Epithelial cell of proximal tubule (primary cell): ENCODE results near the gene VGLL4. TPM values are rescaled to one million over a fixed set of nuclear protein-coding genes. Genes with fewer than 3 reads are reported as not detected.
A peak's percentile ranks its signal among the peaks of the same experiment; 100 is the strongest.

Experiments
- DNase-seq: peaks from one replicate; pipeline ENCODE4 v3.0.0-alpha.2; 2011; ENCODE audit warnings: low read depth
- H3K4me3 ChIP-seq: 2 replicates; pipeline ENCODE4 v1.5.1; 2011; ENCODE audit warnings: low read depth, mild to moderate bottlenecking, low read length
- total RNA-seq: library from RNA; depleted of rRNA; stranded (reverse); fragments of >200 nt; gene quantifications from 2 replicates; pipeline ENCODE4 v1.2.3, GENCODE V29; 2015
- TF ChIP-seq, protein P1 (sequence below): conservative IDR thresholded peaks from 2 replicates; pipeline ENCODE4 v1.5.1; 2012; ENCODE audit warnings: low read depth, mild to moderate bottlenecking, low read length

The VGLL4 gene
- total RNA-seq, 1 donor from 2014 or later: 52.4 TPM

- no peak for DNase-seq
- H3K4me3 ChIP-seq: no peak overlapping the region
- TF ChIP-seq, protein P1, sequence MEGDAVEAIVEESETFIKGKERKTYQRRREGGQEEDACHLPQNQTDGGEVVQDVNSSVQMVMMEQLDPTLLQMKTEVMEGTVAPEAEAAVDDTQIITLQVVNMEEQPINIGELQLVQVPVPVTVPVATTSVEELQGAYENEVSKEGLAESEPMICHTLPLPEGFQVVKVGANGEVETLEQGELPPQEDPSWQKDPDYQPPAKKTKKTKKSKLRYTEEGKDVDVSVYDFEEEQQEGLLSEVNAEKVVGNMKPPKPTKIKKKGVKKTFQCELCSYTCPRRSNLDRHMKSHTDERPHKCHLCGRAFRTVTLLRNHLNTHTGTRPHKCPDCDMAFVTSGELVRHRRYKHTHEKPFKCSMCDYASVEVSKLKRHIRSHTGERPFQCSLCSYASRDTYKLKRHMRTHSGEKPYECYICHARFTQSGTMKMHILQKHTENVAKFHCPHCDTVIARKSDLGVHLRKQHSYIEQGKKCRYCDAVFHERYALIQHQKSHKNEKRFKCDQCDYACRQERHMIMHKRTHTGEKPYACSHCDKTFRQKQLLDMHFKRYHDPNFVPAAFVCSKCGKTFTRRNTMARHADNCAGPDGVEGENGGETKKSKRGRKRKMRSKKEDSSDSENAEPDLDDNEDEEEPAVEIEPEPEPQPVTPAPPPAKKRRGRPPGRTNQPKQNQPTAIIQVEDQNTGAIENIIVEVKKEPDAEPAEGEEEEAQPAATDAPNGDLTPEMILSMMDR: no peak
Observed at GRCh38 chr3:11679964-11680363, 36.2 kb upstream of the VGLL4 start.

DNA sequence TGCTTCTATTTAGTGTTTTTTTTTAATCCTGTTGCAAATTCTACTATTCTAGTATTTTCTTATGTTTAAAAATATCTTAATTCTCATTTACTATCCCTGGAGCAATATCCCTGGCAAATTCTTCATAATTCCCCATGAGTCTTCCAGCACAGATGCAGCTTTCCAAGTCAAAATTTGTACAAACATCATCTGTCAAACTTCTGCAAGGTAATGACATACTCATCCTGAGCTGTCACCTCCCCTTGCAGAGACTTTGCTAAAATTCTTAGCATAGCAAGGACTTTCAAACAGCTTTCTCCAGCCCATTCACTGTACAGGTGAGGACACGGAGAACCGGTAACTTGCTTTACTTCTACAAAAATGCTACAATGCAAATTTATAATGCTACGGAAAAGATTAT, 28.6 kb upstream of the VGLL4 start:
- DNase-seq: no peak
- TF ChIP-seq, protein P1: no peak
- H3K4me3 ChIP-seq: no peak overlapping the region

DNA sequence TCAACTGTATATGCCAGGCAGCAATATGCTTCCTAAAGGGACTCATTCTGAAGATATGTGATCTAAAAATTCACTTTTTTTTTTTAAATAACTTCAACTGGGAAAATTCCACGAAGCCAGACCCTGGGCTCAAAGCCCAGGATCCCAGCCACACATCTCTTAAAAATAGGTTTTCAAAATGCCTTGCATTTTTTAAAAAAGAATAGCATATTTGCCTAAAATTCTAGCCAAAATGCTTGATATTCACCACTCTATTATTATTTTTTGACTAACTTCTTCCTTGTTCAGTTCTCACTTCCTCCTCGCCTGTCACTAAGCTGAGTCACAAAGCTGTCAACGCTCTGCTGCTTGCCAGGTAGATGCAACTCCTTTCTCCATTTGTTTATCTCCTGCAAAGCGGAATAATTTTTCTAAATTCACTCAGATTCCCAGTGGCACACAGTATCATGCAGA, 28.0 kb upstream of the VGLL4 start:
- TF ChIP-seq, protein P1: no peak
- no peak overlapping the region for H3K4me3 ChIP-seq
- no peak for DNase-seq

GRCh38 chr3:11668243-11669235, 24.8 kb upstream of the VGLL4 start:
- no peak for DNase-seq
- TF ChIP-seq, protein P1: no peak
- H3K4me3 ChIP-seq: no peak overlapping the region

DNA sequence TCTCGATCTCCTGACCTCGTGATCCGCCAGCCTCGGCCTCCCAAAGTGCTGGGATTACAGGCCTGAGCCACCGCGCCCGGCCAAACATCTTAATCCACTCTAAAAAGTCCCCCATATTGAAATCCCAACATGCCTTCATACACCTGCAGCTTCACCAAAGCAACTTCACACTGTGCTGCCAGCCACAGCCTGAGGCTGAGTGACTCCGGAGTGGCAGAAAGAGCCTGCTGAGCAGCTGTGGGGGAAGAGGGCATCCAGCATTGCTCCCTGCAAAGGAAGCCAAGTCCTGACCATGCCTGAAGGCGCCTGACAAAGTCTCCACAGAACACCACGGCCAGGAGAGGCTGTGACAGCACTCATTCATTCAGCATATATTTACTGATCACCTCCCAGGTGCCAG, 21.6 kb upstream of the VGLL4 start:
- TF ChIP-seq, protein P1: no peak
- no peak overlapping the region for H3K4me3 ChIP-seq
- no peak for DNase-seq

DNA sequence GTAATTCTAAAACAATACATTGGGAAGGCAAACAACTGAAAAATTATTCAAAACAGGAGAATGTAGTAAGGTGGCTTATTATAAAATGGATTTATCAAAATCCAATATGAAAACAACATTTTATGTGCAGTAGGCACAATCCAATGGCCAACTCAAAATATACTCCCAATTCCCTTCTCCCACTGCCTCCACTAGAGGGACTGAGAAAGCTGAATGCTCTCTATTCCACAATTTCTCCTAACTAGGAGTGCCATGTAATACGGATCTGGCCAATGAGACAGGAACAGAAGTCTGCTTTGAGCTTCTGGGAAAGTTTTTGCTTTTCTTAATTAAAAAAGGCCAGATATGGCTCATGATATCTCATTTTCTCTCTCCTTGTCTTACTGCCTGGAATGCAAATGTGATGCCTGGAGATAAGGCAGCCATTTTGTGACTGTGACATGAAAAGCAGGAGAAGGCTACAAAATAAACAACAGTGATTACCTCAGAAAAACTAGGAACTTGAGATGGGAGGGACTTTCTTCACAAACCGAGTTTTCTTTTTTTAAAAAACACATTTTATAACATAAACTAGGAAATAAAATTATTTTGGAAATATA, 18.8 kb upstream of the VGLL4 start:
- H3K4me3 ChIP-seq: no peak overlapping the region
- TF ChIP-seq, protein P1: peak; percentile 60
- DNase-seq: no peak

DNA sequence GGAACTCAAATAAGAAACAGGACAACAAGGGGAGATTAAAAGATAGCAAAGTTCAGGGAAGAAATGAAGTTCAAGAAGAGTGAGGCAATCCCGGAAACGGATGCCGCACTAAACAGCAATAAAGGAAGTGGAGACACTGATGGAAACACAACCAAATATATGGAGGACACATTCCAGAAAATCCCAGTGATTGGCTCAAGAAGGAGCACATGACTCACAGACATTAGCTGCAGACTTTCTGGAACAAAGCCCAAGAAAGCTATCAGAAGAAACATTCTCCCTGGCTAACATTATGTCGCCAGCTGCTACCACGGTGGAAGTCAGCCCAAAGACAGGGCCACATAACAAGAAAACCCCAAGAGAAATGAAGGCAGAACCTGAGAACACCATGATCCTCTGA, 18.1 kb upstream of the VGLL4 start:
- TF ChIP-seq, protein P1: no peak
- H3K4me3 ChIP-seq: no peak overlapping the region
- DNase-seq: no peak
